Parathyroid adenoma (tissue), 2 donors: Measurements from ENCODE around the gene TMEM239.

ENCODE experiments used
- H2AFZ ChIP-seq: fragments of 300-600 bp; sonication (generic); one replicate; pipeline ENCODE4 v1.7.0; 2017; ENCODE audit warnings: antibody characterized with exemption, mild to moderate bottlenecking
- H3K27ac ChIP-seq: fragments of 300-600 bp; sonication (generic); one replicate; pipeline ENCODE4 v1.7.0; 2017
- H3K27me3 ChIP-seq: fragments of 300-600 bp; sonication (generic); one replicate; pipeline ENCODE4 v1.7.0; 2017; ENCODE audit warnings: low read length; ENCODE audit not compliant: control insufficient read depth, insufficient read depth
- H3K36me3 ChIP-seq: fragments of 300-600 bp; sonication (generic); one replicate; pipeline ENCODE4 v1.7.0; 2017; ENCODE audit warnings: low read length; ENCODE audit not compliant: control insufficient read depth, insufficient read depth
- H3K4me1 ChIP-seq: fragments of 300-600 bp; sonication (generic); one replicate; pipeline ENCODE4 v1.7.0; 2017; ENCODE audit warnings: control low read depth
- H3K4me2 ChIP-seq: fragments of 300-600 bp; sonication (generic); one replicate; pipeline ENCODE4 v1.7.0; 2017; ENCODE audit warnings: low read length
- H3K4me3 ChIP-seq: fragments of 300-600 bp; sonication (generic); one replicate; pipeline ENCODE4 v1.7.0; 2017; ENCODE audit warnings: low read depth, low read length
- H3K79me2 ChIP-seq: fragments of 300-600 bp; sonication (generic); one replicate; pipeline ENCODE4 v1.7.0; 2017; ENCODE audit warnings: control low read depth
- H3K9ac ChIP-seq: fragments of 300-600 bp; sonication (generic); one replicate; pipeline ENCODE4 v1.7.0; 2017; ENCODE audit warnings: mild to moderate bottlenecking
- H3K9me3 ChIP-seq: fragments of 300-600 bp; sonication (generic); one replicate; pipeline ENCODE4 v1.7.0; 2017; ENCODE audit warnings: low read length; ENCODE audit not compliant: control insufficient read depth
- TF ChIP-seq, protein P1 (sequence below): fragments of 300-600 bp; sonication (generic); IDR thresholded peaks from one replicate; pipeline ENCODE4 v1.7.0; 2017; ENCODE audit warnings: antibody characterized with exemption, mild to moderate bottlenecking
- donor health status: primary hyperparathyroidism.

TMEM239 gene

DNA sequence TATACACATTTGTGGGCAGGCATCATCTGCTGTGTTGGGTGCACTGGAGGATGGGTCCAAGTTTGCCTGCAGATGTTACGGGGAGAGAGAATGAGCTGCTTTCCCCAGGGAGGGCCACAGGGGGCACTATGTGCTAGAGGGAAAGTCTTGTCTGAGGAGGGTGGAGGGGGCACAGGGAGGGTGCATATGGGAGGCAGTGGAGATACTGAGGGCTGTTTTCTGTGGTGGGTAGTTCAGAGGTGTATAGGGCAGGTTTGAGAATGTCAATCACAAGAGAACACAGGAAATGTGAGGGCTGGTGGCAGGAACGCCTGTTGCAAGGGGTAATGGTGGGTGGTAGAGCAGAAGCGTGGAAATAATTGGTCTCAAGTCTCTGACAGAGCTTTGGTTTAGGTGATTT, 49.5 kb downstream of the TMEM239 start:
- Histone ChIP-seq H2AFZ (no peak overlapping the region), H3K79me2 (no peaks in the 10 kb centered on the region), H3K36me3 (no peaks in the 10 kb centered on the region), H3K9me3 (no peaks in the 10 kb centered on the region), H3K27ac (no peak overlapping the region), H3K4me1 (no peaks in the 10 kb centered on the region), H3K4me3 (no peak overlapping the region), H3K27me3 (no peaks in the 10 kb centered on the region), H3K4me2 (no peak overlapping the region), H3K9ac (no peak overlapping the region)
- TF ChIP-seq, protein P1, sequence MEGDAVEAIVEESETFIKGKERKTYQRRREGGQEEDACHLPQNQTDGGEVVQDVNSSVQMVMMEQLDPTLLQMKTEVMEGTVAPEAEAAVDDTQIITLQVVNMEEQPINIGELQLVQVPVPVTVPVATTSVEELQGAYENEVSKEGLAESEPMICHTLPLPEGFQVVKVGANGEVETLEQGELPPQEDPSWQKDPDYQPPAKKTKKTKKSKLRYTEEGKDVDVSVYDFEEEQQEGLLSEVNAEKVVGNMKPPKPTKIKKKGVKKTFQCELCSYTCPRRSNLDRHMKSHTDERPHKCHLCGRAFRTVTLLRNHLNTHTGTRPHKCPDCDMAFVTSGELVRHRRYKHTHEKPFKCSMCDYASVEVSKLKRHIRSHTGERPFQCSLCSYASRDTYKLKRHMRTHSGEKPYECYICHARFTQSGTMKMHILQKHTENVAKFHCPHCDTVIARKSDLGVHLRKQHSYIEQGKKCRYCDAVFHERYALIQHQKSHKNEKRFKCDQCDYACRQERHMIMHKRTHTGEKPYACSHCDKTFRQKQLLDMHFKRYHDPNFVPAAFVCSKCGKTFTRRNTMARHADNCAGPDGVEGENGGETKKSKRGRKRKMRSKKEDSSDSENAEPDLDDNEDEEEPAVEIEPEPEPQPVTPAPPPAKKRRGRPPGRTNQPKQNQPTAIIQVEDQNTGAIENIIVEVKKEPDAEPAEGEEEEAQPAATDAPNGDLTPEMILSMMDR, result no peak

DNA sequence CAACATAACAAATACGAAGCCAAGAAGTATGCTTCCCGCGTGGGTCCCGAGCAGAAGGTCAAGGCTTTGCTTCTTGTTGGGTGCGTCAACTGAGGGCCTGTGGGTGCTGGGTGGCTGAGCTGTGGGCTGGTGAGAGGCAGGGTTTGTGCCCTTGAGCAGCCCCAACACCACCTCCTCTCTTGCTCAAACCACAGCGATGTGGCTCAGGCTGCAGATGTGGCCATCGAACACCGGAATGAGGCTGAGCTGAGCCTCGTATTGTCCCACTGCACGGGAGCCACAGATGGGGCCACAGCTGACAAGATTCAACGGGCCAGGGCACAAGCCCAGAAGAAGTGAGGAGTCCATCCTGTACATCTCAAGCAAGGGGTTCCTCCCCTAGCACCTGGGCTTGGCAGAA, 50.1 kb downstream of the TMEM239 start:
- Histone ChIP-seq H3K9me3 (no peaks in the 10 kb centered on the region), H3K4me3 (no peak overlapping the region), H3K4me2 (no peak overlapping the region), H2AFZ (no peak overlapping the region), H3K27ac (no peak overlapping the region), H3K27me3 (no peaks in the 10 kb centered on the region), H3K79me2 (no peaks in the 10 kb centered on the region), H3K9ac (no peak overlapping the region), H3K36me3 (no peaks in the 10 kb centered on the region), H3K4me1 (no peaks in the 10 kb centered on the region)
- TF ChIP-seq, protein P1, result no peak

DNA sequence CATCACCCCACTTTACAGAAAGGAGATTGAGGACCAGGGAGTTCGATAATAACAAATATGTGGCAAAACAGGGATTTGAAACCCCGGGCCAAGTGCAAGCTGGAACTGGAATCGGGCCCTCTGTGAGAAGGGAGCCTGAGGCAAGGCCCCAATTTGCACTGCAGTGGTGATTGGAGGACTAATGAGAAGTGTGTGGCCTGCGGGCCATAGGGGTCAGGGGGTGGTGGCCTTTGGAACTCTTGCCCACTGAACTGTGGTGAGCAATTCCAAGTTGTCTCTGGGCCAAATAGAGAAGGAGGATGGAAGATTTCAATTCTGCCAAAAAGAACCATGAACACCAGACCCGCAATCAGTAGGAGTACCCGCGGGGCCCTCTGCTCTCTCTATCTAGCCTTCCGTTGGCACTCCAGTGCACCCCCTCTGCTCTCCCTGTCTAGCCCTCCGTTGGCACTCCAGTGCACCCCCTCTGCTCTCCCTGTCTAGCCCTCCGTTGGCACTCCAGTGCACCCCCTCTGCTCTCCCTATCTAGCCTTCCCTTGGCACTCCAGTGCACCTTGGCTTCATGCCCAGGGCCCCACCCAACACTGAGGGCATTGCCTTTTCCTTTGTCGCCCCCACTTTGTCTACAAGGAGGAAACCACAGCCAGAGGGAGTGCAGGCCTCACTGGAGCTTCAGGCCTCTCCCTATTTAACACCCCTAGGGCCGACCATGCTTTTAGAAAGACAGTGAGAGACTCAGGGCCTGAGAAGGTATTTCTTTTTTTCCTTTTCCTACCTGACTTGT, 51.1 kb downstream of the TMEM239 start:
- H3K9ac ChIP-seq, result no peak overlapping the region
- no peaks in the 10 kb centered on the region for H3K79me2 ChIP-seq
- no peak overlapping the region for H3K4me2 ChIP-seq
- H2AFZ ChIP-seq, result no peak overlapping the region
- H3K4me1 ChIP-seq, result no peaks in the 10 kb centered on the region
- no peaks in the 10 kb centered on the region for H3K36me3 ChIP-seq
- H3K27ac ChIP-seq, result no peak overlapping the region
- no peak overlapping the region for H3K4me3 ChIP-seq
- H3K27me3 ChIP-seq, result no peaks in the 10 kb centered on the region
- H3K9me3 ChIP-seq, result no peaks in the 10 kb centered on the region
- TF ChIP-seq, protein P1, result no peak
